ENCODE measurements around the gene LMTK3. TPM values are rescaled to one million over a fixed set of nuclear protein-coding genes. Genes with fewer than 3 reads are reported as not detected.

The LMTK3 gene
- total RNA-seq, 1 experiment from 2014 or later: 15.9 TPM

GRCh38 chr19:48497728-48498594 is 13.7 kb downstream of the LMTK3 start:
- TF ChIP-seq ARID4B (CRISPR knock-in tag; IDR thresholded peaks at IDR 0.05; ENCODE audit: borderline replicate concordance): no peak
- TF ChIP-seq NFATC4 (CRISPR knock-in tag; IDR thresholded peaks at IDR 0.05): no peak
- TF ChIP-seq USF1 (CRISPR knock-in tag; IDR thresholded peaks at IDR 0.05): no peak
- no peak for TF ChIP-seq ZBTB43 (CRISPR knock-in tag; IDR thresholded peaks at IDR 0.05)
- no peak for TF ChIP-seq USF2 (CRISPR knock-in tag; IDR thresholded peaks at IDR 0.05)
- TF ChIP-seq NR3C1 (CRISPR knock-in tag; conservative IDR thresholded peaks at IDR 0.05; ENCODE audit: low read depth): no peak
- Mint-ChIP-seq H3K27ac (no peak overlapping the region; the same call in 1 of the 2 replicates), H3K27me3 (ENCODE audit: low read depth) (peaks cover 25% of the 10 kb centered on the region), H3K4me3 (no peak overlapping the region), H3K36me3 (no peaks in the 10 kb centered on the region), H3K9me3 (no peaks in the 10 kb centered on the region), H3K4me1 (peaks cover 17% of the 10 kb centered on the region)
- POLR2A ChIA-PET: no interaction called here
- ATAC-seq (no peak), DNase-seq (ENCODE audit: low spot score) (no peak)
- CTCF ChIA-PET: no interaction called here

- H3K4me1 Mint-ChIP-seq: peaks cover 18% of the 10 kb centered on the region
- ChIA-PET CTCF (interaction anchor here (1.0 kb wide), 2 partner anchors 9 to 87 kb away, joined by 3 read pairs; no protein-coding TSS in a partner anchor), POLR2A (interaction anchor here (0.6 kb wide), 1 partner anchor 528 kb away, joined by 3 read pairs; no protein-coding TSS in a partner anchor)
- DNase-seq (ENCODE audit: low spot score) (no peak), ATAC-seq (no peak)
- no peak overlapping the region for H3K27ac Mint-ChIP-seq
- H3K27me3 Mint-ChIP-seq (ENCODE audit: low read depth): peaks cover 25% of the 10 kb centered on the region
- H3K9me3 Mint-ChIP-seq: no peaks in the 10 kb centered on the region
- TF ChIP-seq IRF1 (CRISPR knock-in tag; IDR thresholded peaks at IDR 0.05) (no peak), MYBL2 (CRISPR knock-in tag; IDR thresholded peaks at IDR 0.05) (no peak), ATF6 (CRISPR knock-in tag; IDR thresholded peaks at IDR 0.05) (no peak), SP1 (CRISPR knock-in tag; conservative IDR thresholded peaks at IDR 0.05) (no peak), CREB1 (CRISPR knock-in tag; IDR thresholded peaks at IDR 0.05) (no peak), NFE2L1 (CRISPR knock-in tag; IDR thresholded peaks at IDR 0.05) (no peak), ATF1 (CRISPR knock-in tag; IDR thresholded peaks at IDR 0.05) (no peak), ATF3 (CRISPR knock-in tag; conservative IDR thresholded peaks at IDR 0.05) (no peak)
- no peak overlapping the region for H3K4me3 Mint-ChIP-seq
- H3K36me3 Mint-ChIP-seq: no peaks in the 10 kb centered on the region
These were observed 14.5 kb downstream of the LMTK3 start for GRCh38 chr19:48496959-48497727.

Data from WTC11 (cell line).